CD4-positive, CD25-positive, alpha-beta regulatory T cell (primary cell): ENCODE data around the gene PLA2G2C. TPM values are rescaled to one million over a fixed set of nuclear protein-coding genes. Genes with fewer than 3 reads are reported as not detected.
"Not testable (repeated sequence)": the region's sequence is repeated elsewhere in the genome, so short reads cannot be mapped to it uniquely, and the experiment has no call there.

Experiments
- ATAC-seq, 2 donors: fragments of 150-1000 bp; cut with Tn5 transposase; one replicate each; pipeline ENCODE4 v1.10.0; 2021; ENCODE audit warnings: low read depth in 2 of 2, moderate number of reproducible peaks in 2 of 2, moderate library complexity in 1 of 2
- DNase-seq, 3 donors: peaks; one replicate each; pipeline versions ENCODE4 v3.0.0 to v3.0.0-alpha.2; 2012 to 2022; ENCODE audit warnings: mixed read lengths in 1 of 3
- H3K27ac ChIP-seq: one replicate; pipeline ENCODE4 v1.7.0; 2013; ENCODE audit warnings: mild to moderate bottlenecking, low read length; ENCODE audit not compliant: insufficient read depth, poor library complexity, severe bottlenecking
- H3K27me3 ChIP-seq: one replicate; pipeline ENCODE4 v1.7.0; 2013; ENCODE audit warnings: low read length; ENCODE audit not compliant: control insufficient read depth, insufficient read depth
- H3K36me3 ChIP-seq: one replicate; pipeline ENCODE4 v1.7.0; 2013; ENCODE audit warnings: mild to moderate bottlenecking, low read length, moderate library complexity; ENCODE audit not compliant: control insufficient read depth, insufficient read depth
- H3K4me1 ChIP-seq: 2 replicates; pipeline ENCODE4 v1.7.0; 2013; ENCODE audit warnings: mild to moderate bottlenecking, low read length; ENCODE audit not compliant: insufficient read depth, control insufficient read depth, poor library complexity, severe bottlenecking
- H3K4me3 ChIP-seq: one replicate; pipeline ENCODE4 v1.7.0; 2013; ENCODE audit warnings: low read depth, mild to moderate bottlenecking, low read length, moderate library complexity
- H3K9me3 ChIP-seq, 2 experiments: 1 replicate in 1 of 2; 2 replicates in 1 of 2; pipeline ENCODE4 v1.7.0; 2013; ENCODE audit warnings: low read length in 2 of 2, mild to moderate bottlenecking in 1 of 2, moderate library complexity in 1 of 2; ENCODE audit not compliant: control insufficient read depth in 2 of 2
- H3K27ac Mint-ChIP-seq, 3 donors: one replicate each; pipeline ENCODE4 v1.8.0; 2020 to 2022; ENCODE audit warnings: mild to moderate bottlenecking in 3 of 3, mixed read lengths in 3 of 3, moderate library complexity in 2 of 3
- H3K27me3 Mint-ChIP-seq: one replicate; pipeline ENCODE4 v1.8.0; 2022; ENCODE audit warnings: mild to moderate bottlenecking, mixed read lengths
- H3K36me3 Mint-ChIP-seq: one replicate; pipeline ENCODE4 v1.8.0; 2020; ENCODE audit warnings: mixed read lengths
- H3K4me1 Mint-ChIP-seq, 4 donors: one replicate each; pipeline ENCODE4 v1.8.0; 2020 to 2022; ENCODE audit warnings: mixed read lengths in 4 of 4, mild to moderate bottlenecking in 1 of 4
- H3K4me3 Mint-ChIP-seq, 4 donors: one replicate each; pipeline ENCODE4 v1.8.0; 2020 to 2022; ENCODE audit warnings: mild to moderate bottlenecking in 4 of 4, mixed read lengths in 4 of 4, moderate library complexity in 3 of 4
- H3K9me3 Mint-ChIP-seq, 7 donors: one replicate each; pipeline ENCODE4 v1.8.0; 2020 to 2022; ENCODE audit warnings: mixed read lengths in 7 of 7, mild to moderate bottlenecking in 3 of 7, moderate library complexity in 2 of 7
- polyA plus RNA-seq, 4 donors: library from polyadenylated mRNA; unstranded; fragments of 300-500 nt; fragmentation: Illumina TruSeq; gene quantifications; one replicate each; pipeline ENCODE4 v1.2.3, GENCODE V29; 2021
- total RNA-seq: library from RNA; stranded (reverse); gene quantifications from one replicate; pipeline ENCODE4 v1.2.3, GENCODE V29; 2022

PLA2G2C gene
- total and polyA plus RNA-seq, 5 donors from 2014 or later = not detected

DNA sequence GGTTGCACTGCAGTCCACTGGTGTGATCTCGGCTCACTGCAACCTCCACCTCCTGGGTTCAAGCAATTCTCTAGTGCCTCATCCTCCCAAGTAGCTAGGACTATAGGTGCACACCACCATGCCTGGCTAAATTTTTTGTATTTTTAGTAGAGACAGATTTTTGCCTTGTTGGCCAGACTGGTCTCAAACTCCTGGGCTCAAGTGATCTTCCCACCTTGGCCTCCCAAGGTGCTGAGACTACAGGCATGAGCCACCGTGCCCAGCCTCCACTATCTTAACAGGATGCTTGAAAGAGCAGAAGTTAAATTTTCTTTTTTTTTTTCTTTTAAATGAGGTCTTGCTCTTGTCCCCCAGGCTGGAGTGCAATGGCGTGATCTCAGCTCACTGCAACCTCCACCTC, 55.8 kb downstream of the PLA2G2C start:
- H3K4me1 Mint-ChIP-seq, H3K4me1 ChIP-seq, H3K4me3 Mint-ChIP-seq, H3K9me3 ChIP-seq, H3K4me3 ChIP-seq, ATAC-seq, H3K27ac ChIP-seq, DNase-seq, H3K27ac Mint-ChIP-seq, H3K27me3 ChIP-seq, H3K36me3 ChIP-seq, H3K36me3 Mint-ChIP-seq, H3K9me3 Mint-ChIP-seq: not testable (repeated sequence)
- peaks cover 24% of the 10 kb centered on the region for H3K27me3 Mint-ChIP-seq

DNA sequence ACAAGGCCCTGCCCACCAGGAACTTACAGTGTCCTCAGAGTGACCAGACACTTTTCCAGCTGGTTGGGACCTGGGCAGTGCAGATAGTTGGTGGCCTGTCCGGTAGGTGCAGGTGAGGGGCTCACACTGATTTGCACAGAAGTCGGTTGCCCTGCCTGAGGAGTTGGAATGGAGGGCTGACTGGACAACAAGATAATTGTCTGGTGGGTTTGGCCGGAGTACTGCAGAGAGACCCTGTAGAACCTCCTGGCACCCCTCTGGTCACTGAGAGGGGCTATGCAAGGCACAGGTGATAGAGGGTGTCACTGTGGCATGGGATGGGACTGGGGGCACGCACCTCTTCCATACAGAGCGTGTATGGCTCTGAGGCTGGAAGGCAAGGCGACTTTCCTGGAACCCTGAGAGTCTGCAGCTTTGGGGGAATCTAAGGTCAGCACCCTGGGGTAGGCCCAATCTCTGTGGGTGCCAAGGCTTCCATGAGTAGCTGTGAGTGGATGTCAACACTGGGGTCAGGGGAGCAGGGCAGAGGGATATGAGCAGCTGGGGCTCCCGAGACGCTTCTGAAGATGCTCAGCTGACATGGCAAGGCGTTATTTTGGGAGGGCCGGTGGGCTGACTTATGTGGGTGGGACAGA, 59.4 kb downstream of the PLA2G2C start:
- Mint-ChIP-seq H3K27me3 (peaks cover 20% of the 10 kb centered on the region), H3K4me1 (no peaks in the 10 kb centered on the region), H3K27ac (no peak overlapping the region), H3K36me3 (no peaks in the 10 kb centered on the region), H3K4me3 (no peak overlapping the region), H3K9me3 (peaks cover 0 to 6% (median 2%) of the 10 kb centered on the region in 7 donors)
- no peak overlapping the region for H3K27ac ChIP-seq
- DNase-seq (no peak), ATAC-seq (no peak)
- H3K4me1 ChIP-seq = no peaks in the 10 kb centered on the region
- H3K4me3 ChIP-seq = no peak overlapping the region
- no peaks in the 10 kb centered on the region for H3K9me3 ChIP-seq
- H3K36me3 ChIP-seq = no peaks in the 10 kb centered on the region
- no peaks in the 10 kb centered on the region for H3K27me3 ChIP-seq

DNA sequence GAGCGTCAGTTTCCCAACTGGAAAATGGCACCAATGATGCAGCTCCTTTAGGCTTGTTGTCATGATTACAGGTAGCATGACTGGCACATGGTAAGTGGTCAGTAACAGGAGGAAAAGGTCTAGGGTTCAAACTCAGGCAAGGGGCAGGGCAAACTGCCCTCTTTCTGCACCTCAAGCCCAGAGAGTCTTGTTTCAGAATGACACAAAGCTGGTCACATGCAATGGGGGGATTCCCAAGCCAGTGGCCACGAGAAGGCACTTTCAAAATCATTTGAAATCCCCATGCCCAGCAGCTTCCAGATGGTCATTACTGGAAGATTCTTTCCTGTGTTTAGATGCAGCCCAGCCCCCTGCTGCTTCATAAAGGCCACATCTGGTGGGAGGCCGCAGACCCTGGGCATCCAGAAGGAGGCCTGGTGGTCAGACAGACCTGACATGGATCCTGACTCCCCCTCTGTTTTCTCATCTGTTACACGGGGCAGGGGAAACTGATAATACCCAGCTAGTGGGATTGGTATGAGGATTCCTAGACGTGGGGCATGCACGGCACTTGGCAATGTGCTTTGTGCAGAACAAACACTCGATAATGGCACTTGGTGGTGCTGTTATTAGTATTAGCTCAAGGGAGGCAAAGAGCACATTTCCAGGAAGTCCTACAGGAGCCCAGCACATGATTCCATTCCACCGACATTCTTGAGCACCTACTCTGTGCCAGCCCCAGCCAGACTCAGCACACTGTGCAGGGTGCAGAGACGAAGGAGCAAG, 60.1 kb downstream of the PLA2G2C start:
- Mint-ChIP-seq H3K9me3 (peaks cover 0 to 6% (median 2%) of the 10 kb centered on the region in 7 donors), H3K27ac (no peak overlapping the region), H3K27me3 (peaks cover 23% of the 10 kb centered on the region), H3K36me3 (no peaks in the 10 kb centered on the region), H3K4me1 (no peaks in the 10 kb centered on the region), H3K4me3 (no peak overlapping the region)
- no peak overlapping the region for H3K4me3 ChIP-seq
- no peak for DNase-seq
- H3K4me1 ChIP-seq = no peaks in the 10 kb centered on the region
- H3K36me3 ChIP-seq = no peaks in the 10 kb centered on the region
- H3K9me3 ChIP-seq = no peaks in the 10 kb centered on the region
- H3K27me3 ChIP-seq = no peaks in the 10 kb centered on the region
- ATAC-seq = no peak
- no peak overlapping the region for H3K27ac ChIP-seq

DNA sequence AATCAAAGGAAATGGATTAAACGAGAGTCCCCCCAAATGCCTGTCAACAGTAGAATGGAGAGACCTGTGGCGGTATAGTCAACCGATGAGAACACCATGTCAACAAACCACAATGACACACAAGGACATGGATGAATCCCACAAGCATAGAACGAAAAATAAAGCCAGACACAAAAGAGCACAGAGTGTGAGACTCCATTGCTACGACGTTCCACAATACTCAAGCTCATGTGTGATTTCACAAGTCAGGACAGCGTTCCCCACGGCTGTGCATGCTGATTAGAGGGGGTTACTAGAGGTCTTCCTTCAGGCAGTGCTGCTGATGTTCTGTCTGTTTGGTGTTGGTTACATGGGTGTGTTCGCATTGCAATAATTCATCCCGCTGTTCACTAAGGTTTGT, 61.2 kb downstream of the PLA2G2C start:
- Mint-ChIP-seq H3K4me1 (peaks cover 0 to under 1% (median 0%) of the 10 kb centered on the region in 4 donors), H3K9me3 (peaks cover 0 to 5% (median 1%) of the 10 kb centered on the region in 7 donors), H3K27ac (no peak overlapping the region), H3K36me3 (no peaks in the 10 kb centered on the region), H3K27me3 (peaks cover 19% of the 10 kb centered on the region), H3K4me3 (no peak overlapping the region)
- H3K4me3 ChIP-seq = no peak overlapping the region
- H3K27ac ChIP-seq = no peak overlapping the region
- no peak for ATAC-seq
- H3K27me3 ChIP-seq = no peaks in the 10 kb centered on the region
- H3K9me3 ChIP-seq = no peaks in the 10 kb centered on the region
- no peaks in the 10 kb centered on the region for H3K4me1 ChIP-seq
- no peak for DNase-seq
- no peaks in the 10 kb centered on the region for H3K36me3 ChIP-seq

DNA sequence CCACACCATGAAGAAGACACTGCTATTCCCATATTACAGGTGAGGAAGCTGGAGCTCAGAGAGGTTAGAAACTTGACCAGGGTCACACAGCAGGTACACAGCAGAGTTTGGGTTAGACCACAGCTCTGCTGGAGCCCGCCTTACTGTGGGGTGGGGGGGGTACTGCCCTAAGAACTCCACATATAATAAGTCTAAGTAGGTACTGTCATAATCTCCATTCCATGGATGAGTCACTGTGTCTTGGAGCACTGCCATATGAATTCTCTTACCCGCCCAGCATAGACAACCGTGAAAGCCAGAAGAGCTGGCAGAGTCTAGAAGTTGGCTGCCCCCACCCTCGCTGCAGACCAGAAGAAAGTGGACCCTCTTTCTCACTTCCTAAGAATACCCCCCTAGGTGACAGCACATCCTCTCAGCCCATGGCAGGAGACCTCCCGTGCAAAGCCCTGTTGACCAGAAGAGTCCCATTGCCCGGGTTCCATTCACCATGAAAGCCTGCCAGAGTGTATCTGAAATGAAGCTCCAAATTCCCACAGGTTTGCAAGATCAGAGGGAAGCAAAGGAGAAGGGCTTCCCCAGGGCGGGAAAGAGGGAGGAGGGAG, 61.8 kb downstream of the PLA2G2C start:
- H3K36me3 Mint-ChIP-seq = no peaks in the 10 kb centered on the region
- no peaks in the 10 kb centered on the region for H3K27me3 ChIP-seq
- DNase-seq (no peak), ATAC-seq (no peak)
- no peak overlapping the region for H3K4me3 Mint-ChIP-seq
- H3K4me3 ChIP-seq = no peak overlapping the region
- no peak overlapping the region for H3K27ac Mint-ChIP-seq
- H3K36me3 ChIP-seq = no peaks in the 10 kb centered on the region
- H3K27me3 Mint-ChIP-seq = peaks cover 14% of the 10 kb centered on the region
- H3K27ac ChIP-seq = no peak overlapping the region
- no peaks in the 10 kb centered on the region for H3K9me3 ChIP-seq
- peaks cover 0 to 2% (median 0%) of the 10 kb centered on the region in 4 donors for H3K4me1 Mint-ChIP-seq
- peaks cover 0 to 1% (median 0%) of the 10 kb centered on the region in 7 donors for H3K9me3 Mint-ChIP-seq
- H3K4me1 ChIP-seq = no peaks in the 10 kb centered on the region

DNA sequence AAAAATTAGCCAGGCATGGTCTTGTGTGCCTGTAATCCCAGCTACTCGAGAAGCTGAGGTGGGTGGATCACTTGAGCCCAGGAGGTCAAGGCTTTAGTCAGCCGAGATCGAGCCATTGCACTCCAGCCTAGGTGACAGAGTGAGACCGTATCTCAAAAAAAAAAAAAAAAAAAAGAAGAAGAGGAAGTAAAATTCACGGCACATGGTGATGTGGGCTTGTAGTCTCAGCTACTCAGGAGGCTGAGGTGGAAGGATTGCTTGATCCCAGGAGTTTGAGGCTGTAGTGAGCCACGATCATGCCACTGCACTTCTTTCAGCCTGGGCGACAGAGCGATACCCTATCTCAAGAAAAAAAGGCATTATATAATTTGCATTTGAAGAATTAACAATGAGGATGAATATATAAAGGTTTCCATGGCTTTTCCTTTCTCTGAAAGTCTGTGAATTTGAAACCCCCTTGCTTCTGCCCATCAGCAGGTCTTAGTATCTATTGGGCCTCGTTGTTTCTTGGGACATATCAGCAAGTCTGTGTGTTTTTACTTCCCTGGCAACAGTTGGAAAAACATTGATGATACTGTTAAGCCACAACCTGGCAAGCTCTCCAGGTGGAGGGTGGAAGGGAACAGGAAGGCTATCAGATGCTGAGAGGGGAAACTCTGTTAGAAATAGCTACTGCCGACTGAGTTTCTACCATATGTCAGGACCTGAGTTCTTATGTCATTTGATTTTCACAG, 62.4 kb downstream of the PLA2G2C start:
- Histone ChIP-seq H3K36me3 (no peaks in the 10 kb centered on the region), H3K27me3 (no peaks in the 10 kb centered on the region), H3K27ac (no peak overlapping the region), H3K4me1 (no peaks in the 10 kb centered on the region), H3K9me3 (no peaks in the 10 kb centered on the region), H3K4me3 (no peak overlapping the region)
- Mint-ChIP-seq H3K27me3 (peaks cover 14% of the 10 kb centered on the region), H3K36me3 (no peaks in the 10 kb centered on the region), H3K9me3 (peaks cover 0 to 1% (median 0%) of the 10 kb centered on the region in 7 donors), H3K4me1 (peaks cover 0 to 2% (median 0%) of the 10 kb centered on the region in 4 donors), H3K4me3 (no peak overlapping the region), H3K27ac (no peak overlapping the region)
- DNase-seq = no peak
- no peak for ATAC-seq

DNA sequence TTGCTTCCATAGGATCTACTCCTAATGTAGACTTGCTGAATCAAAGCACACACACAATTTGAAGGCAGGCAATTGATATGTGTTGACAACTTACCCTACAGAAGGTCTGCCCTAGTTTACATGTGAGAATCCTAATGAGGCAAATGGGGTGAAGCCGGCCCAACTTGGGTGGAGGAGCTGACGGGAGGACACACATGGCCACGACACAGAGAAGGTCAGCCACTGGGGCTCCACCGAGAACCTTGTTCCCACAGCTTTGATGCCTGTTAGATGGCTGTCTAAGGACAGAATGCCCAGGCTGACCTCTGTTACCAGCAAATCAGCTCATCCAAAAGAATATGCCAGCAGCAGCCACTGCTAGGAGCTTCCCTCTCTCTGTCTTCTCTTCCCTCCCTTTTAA, 65.5 kb downstream of the PLA2G2C start:
- Mint-ChIP-seq H3K9me3 (no peaks in the 10 kb centered on the region), H3K27me3 (peaks cover 13% of the 10 kb centered on the region), H3K27ac (no peak overlapping the region), H3K36me3 (no peaks in the 10 kb centered on the region), H3K4me1 (peaks cover 0 to 2% (median 0%) of the 10 kb centered on the region in 4 donors), H3K4me3 (no peak overlapping the region)
- Histone ChIP-seq H3K27ac (no peak overlapping the region), H3K36me3 (no peaks in the 10 kb centered on the region), H3K4me3 (no peak overlapping the region), H3K27me3 (no peaks in the 10 kb centered on the region), H3K4me1 (no peaks in the 10 kb centered on the region), H3K9me3 (no peaks in the 10 kb centered on the region)
- ATAC-seq = no peak
- no peak for DNase-seq
